GM19468 (cell line): Measurements from ENCODE around the gene PAX5.

Source experiments
- ATAC-seq: cut with Tn5 transposase; IDR thresholded peaks from one replicate; pipeline ENCODE4 v1.9.1; 2021; ENCODE audit warnings: mild to moderate bottlenecking, moderate library complexity, moderate number of reproducible peaks; ENCODE audit not compliant: unreplicated experiment; ENCODE audit errors: extremely low read depth

Gene PAX5

DNA sequence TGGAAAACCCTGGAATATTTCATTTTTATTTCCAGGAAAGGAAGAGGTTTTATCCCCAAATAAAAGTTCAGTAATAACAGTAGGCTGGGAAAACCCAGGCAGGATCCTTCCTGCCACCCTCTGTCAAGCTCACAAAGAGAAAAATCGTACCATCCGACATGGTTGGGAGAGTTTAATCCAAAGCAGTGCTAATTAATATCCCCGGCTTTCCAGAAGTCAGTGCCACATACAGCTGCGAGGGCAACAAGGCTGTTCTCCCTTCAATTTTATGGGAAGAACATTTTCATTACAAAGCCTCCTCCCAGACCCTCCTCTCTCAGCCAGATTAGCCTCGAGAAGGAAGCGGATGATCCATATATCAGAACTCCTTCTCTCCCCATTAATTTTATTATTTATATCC is 95.5 kb downstream of the PAX5 start:
- no peak for ATAC-seq

DNA sequence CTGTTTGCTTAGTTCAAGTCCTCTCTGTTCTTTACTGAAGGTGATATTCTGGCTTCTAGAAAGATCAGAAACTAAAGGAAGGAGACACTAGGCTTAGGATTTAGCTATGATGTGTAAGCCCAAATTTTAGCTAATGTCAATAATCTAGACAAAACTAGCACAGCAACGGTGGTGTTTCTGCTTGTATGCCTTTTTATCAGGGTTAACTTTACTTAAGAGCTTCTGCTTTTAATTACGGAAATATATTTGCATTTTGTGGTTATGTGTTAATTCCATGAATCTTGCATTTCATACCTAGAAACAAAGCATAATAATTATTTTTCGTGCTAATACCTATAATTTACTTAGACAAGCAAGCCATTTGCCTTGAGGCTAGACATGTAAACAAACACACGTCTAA is 96.1 kb downstream of the PAX5 start:
- ATAC-seq: no peak

DNA sequence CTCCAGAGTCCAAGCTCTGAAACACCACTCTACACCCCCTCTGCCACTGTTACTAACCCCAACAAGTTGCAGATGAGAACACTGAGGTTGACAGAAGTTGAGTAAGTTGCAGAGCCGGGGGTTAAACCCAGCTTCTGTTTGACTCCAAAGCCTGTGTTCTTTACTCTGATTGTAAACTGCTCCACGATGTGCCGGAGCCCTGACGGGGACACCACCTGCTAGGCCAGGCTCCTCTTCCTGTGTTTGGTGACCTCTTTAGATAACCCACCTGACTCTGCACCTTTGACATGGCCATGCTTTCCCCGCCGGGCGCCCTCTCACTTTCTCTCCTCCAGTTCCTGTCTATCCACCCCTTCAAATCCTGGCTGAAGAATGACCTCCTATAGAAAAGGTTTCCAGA is 96.7 kb downstream of the PAX5 start:
- no peak for ATAC-seq

DNA sequence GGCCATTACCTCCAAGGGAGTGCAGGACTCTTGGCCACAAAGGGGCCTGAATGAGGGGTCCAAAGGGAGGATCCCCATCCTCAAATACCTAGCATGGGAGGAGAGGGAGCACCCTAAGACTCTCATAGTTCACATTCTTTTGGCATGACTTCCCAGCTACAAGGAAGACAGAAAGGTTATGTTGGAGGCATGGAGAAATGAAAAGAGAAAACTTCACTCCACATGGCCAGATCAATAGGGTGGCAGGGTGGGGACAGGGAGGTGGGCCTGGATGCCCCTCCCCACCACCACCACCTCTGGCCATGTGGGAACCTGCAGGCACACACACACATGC is 97.6 kb downstream of the PAX5 start:
- ATAC-seq: no peak

DNA sequence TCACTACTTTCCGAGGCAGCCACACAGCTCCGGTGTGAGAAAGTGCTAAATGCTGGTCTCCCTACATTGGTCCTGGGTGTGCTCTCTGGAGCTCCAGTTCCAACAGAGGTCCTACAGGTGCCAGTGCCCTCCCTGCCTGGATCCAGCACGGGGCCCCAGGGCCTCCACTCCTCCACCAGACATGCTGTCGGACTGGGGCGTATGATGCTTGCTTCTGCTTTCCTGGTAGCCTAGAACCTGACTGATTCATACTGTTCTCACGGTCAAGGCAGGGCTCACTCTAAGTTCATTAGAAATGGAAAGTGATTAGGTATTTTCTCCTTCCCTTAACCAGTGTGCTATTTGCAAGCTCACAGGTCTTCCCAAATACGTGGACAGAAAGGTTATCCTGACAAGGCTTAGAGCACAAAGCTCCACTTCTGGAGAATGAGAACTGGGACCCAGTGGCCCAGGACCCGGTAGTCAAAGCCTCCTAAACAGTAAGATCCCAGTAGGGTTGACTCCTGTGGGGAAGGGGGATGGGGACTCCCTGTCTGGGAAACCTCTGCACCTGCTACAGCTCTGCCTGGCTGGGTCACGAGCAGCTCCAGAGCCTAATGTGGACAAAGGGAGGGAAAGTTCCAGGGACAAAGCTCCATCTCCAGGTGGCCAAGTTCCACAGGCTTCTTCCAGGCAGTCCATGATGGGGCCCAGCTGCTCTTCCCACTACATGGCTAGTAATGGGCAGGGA is 98.1 kb downstream of the PAX5 start:
- ATAC-seq: no peak

DNA sequence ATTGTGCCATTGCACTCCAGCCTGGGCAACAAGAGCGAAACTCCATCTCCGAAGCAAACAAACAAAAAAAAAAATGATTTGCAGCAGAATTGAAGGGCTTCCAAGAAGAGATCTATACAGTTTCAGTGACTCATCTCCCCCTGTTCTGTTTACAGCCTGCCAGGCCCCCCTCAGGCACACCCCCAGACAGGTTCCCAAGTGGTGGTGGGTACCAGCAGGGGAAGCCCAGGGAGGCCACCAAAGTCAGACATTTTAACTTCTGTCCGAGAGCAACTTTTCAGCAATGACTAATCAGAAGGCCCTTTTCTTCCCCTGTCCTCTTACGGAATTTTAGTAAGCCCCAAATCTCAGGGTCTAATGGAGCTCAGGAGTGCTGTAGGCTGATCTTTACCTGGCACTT is 98.7 kb downstream of the PAX5 start:
- ATAC-seq: no peak

DNA sequence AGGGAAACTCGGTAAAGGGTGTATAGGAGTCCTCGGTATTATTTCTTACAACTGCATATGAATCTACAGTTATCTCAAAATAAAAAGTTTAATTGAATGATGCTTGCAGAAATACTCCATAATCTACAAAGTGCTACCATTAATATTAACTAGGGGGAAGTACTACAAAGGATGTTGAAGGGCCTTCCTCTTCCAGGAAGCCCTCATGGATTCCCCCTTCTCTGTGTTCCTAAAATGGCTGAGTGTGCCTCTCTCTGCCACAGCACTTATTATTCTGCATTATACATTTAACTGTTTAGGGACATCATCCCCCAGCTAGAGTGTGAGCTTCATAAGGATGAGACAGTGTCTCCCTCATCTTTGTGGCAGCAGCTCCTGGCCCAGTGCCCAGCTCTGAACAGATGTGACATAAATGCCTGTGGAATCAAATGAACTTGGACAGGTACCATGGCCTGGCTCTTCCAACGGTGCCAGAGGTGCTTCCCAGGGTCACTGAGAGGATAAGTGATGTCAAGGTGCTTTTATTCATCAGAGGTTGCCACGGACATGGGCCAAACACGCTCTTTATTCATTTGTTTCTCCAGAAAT is 99.5 kb downstream of the PAX5 start:
- ATAC-seq: no peak

DNA sequence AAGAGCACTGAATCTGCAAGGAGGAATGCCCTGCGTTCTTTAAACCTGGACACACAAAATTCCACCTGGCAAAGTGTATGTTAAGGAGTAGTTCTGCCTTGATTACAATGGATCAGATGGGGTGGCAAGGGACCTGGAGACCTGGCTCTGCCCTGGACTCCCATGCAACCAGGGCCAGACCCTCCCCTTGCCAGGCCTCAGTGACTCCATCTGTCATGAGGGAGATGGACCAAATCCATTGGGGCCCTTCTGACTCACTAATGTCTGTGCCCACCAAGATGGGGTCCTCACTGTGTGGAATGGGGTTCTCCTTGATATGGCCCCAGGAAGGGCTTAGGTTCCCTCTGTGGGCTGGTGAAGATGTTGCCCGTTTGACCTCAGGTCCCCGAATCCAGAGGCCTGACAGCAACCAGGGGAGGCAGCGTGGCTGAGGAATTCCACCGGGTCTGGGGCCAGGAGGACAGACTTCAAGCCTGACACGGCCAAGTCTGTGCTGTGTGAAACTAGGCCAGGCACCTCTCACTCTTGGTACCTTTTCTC is 100.3 kb downstream of the PAX5 start:
- ATAC-seq: no peak

DNA sequence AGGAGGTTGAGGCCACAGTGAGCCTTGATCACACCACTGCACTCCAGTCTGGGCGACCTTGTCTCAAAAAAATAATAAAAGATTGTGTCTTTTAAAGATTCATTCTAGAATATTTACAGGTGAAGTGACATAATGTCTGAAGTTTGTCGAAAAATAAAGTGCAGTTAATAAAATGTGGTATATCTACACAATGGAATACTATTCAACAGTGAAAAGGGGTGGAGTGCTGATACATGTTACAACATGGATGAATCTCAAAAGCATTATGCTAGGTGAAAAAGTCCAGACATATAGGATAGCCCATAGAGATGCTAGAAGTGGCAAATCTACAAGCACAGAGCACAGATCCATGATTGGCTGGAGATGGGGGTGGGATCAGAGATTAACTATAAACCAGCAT is 101.9 kb downstream of the PAX5 start:
- no peak for ATAC-seq

DNA sequence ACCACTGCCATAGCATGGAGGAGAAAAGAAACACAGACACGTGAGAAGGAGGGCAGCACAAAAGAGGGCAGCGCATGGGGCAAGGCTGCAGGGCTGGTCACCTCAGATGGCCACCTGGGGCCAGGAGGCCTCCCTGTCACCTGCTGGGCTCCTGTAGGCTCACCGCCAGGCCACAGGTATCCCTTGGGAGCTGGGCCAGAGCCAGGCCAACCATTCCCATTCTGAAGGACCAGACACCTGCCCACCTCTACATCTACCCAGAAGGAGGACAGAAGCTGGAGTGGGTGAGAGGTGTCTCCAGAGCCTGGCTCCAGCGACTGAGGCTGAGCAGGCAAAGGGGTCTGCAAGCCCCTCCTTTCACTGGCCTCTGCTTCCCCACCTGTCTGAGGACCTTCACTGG is 103.1 kb downstream of the PAX5 start:
- ATAC-seq: no peak

DNA sequence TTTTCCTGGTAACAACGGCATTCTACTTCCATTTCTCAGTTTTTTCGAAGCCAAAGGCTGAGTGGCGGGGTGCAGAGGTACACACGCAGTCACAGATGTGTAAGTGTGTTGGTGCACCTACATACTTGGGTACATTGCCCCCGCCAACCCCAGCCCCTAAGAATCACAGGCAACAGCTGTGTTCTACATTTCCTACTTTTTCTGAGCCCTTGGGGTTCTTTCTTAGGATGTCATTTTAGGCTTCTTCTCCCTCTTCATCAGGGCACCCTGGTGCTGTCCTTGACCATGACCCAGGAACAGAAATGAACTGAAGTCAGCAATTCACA is 104.8 kb downstream of the PAX5 start:
- no peak for ATAC-seq

DNA sequence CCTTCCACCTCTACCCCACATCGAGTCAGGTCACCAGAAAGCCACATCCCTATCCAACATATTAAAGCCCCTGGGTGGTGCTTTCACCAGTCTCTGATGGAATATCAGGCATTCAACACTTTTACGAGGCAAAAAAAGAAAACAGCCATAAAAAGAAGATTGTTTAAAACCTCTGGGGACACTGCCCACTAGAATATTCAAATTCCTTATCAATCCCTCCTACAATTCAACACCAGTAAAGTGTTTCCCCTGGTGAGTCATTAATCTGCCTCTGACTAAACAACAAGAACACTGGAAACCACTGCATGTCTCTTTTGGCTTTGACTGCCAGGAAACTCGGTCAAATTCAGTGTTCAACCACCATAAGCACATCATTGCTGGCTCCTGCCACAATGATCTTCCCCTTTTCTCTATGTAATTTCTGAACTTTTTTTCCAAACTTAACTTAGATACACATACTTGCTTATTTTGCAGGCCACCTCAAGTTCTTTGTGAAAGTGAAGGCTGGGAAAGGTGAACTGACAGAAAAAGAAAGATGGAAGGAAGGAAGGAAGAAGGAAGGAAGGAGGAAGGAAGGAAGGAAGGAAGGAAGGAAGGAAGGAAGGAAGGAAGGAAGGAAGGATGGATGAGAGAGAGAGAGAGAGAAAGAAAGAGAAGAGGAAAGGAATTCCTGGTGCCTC is 105.3 kb downstream of the PAX5 start:
- ATAC-seq: peak; percentile 57

DNA sequence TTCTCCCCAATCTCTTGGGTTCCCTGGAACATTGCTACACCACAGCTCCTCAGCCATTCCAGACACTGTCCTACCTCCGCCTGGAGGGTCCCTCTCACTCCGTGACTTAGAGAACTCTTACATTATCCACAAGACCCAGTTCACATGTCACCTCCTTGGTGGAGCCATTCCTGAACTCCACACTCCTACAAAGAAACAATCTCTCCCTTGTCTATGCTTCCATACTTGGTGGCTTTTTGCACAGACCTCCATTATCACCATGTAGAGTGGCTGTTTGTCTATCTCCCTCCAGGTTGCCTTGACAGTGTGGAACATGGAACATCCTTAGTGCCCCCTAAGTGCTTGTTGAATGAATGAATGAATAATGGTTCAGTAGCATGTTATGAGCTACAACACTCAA is 105.9 kb downstream of the PAX5 start:
- no peak for ATAC-seq

DNA sequence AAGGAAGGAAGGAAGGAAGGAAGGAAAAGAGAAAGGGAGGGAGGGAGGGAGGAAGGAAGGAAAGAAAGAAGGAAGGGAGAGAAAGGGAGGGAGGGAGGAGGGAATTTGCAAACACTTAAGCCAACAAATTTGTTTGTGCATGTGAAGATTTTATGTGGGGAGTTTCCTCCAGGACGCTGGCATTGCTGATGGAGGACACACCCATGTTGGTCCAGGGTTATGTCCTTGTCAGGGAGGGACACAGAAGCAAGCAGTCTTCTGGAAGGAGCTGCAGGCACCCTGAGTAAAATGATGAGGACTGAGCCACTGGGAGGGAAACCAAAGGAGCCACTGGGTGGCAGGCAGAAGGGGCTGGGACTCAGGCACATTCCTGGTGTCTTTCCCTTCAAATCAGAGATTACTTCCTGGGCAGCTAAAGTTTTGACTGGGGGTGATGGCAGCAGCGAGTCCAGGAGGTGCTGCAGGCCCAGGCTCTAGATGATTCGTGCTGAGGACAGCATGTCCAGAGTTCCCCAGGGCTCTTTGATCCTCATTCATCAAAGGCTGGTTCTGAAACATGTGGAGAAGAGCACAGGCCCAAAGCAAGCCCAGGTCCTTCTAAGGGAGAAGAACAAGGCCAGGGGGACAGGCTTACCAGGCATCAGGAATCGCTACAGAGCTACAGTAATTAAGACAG is 109.2 kb downstream of the PAX5 start:
- no peak for ATAC-seq

DNA sequence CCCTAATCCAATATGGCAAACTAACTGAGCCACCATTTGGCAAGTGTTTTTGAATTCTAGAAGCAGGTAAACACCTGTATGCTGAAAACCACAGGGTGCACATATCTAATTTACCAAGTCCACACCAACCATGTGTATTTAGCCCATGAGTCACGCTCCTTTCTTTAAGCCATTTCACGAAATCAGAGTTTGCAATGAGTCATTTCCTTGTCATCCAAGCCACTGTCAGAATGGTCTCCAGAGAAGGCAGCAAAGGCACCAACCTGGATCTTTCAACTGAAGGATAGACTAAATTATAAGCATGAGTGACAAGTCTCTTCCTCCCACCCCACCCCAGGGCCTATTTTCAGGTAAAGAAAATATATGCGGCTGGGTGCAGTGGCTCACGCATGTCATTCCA is 110.0 kb downstream of the PAX5 start:
- no peak for ATAC-seq

DNA sequence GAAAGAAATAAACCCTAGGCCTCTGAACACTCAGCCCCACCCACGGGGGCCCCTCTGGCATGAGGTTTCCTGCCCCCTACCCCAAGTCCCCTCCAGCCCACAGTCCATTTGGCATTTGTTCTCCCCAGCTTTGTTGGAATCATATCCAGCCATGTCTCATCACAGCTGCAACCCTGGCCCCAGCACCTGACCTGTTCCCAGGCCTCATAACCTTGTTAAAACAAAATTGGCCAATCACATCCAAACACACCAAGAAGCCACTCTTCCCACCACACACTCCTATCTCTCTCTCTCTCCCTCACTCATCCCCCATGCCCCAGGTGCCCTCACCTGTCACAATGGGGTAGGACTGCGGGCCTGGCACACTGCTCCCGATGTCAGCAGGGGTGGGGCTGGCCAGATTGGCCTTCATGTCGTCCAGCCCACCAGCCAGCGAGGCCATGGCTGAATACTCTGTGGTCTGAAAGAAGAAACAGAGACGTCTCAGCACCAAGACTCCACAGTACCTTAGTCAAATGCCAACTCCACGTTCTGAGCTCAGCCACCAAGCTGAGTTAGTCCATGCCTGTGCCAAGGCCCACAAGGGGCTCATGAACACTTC is 110.9 kb downstream of the PAX5 start:
- no peak for ATAC-seq

DNA sequence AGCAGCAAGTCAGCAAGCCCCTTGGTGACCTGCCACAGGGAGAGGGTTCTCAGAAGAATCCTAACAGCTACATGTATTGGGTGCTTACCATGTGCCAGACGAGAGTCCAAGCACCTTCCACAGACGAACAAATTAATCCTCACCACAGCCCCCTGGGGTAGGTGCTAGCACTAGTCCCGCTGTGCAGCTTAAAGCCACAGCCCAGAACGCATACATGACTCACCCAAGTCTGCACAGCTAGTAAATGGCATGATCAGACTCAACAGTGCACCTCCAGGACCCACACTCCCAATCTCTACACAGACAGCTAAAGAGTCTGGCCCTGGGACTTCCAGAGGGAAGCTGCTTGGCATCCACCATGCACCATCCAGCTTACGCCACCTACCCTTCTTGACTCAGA is 111.5 kb downstream of the PAX5 start:
- ATAC-seq: no peak

DNA sequence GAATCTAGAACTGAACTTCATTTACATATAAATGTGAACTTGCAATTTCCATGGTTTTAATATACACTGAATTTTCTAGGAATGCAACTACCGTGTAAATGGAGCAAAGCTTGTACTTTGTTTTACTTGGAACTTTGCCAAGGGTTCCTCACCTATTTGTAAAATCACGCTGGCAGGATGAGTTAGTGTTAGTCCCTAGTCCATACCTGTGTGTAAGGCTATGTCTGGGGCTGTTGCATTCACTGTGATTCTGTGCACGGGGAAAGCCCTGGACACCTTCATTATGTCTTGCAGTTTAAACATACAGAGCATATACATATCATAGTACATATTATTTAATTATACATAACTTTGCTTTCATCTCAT is 119.9 kb downstream of the PAX5 start:
- no peak for ATAC-seq

DNA sequence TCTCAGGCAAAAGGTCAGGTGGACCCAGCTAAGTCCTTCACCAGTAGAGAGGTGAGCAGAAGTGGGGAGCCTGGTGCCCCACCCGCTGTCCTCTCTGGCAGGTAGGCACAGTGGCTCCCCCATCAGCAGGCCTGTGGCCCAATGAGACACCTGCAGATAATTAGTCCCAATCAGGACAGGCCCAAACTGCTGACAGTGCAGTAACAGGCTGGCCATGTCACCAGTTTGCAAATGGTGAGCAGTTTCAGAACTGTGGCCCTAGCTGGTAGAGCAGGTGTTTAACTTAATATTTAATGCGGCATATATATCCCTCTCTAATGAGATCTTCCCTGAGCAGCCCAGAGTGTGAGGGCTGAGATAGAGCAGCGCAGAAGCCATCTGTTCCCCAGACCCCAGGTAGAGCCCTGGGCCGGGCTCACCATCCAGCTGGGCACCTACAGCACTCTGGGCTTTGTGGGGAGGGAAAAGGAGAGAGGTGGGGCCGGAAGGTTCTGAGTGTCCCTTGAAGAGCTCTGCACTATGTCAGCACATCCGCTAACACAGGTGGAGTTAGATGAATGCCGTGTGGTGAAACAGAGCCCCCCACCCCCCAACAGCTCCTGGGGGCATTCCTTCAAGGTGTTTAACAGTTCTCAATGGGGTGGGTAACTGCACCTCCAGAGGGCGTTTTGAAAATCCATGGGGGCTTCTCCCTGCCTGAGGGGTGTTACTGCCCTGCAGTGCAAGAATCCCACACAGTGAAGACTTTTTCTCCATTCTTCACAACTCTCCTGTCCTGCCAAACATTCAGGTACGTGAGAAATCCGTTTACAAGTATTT is 120.5 kb downstream of the PAX5 start:
- ATAC-seq: no peak

DNA sequence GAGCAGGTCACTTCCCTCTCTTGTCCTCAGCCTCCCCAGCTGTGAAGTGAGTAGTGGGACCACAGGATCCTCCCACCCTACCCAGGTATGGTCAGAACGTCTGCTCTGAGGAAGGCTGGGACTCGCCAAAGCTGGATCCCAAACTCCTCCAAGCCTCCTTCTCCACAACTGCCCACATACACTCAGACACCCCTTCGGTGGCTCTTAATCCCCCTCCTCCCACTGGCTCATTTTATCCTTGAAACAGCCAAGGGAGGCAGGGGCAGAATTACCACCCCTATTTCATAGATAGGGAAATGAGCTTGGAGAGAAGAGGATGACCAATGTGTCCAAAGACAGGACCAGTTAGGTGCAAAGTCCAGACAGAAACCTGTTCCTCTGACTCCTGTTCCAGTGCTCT is 121.4 kb downstream of the PAX5 start:
- no peak for ATAC-seq
